PC-3 (cell line): ENCODE measurements around the gene SNX19.

Experiments used
- EZH2 ChIP-seq: fragments of 300-600 bp; sonication (generic); IDR thresholded peaks from one replicate; pipeline ENCODE4 v1.6.1; 2017; ENCODE audit warnings: antibody characterized with exemption, mild to moderate bottlenecking, low read length; ENCODE audit not compliant: unreplicated experiment
- EZH2phosphoT487 ChIP-seq: fragments of 300-600 bp; sonication (generic); IDR thresholded peaks from 2 replicates; pipeline ENCODE4 v1.6.1; 2018; ENCODE audit warnings: mild to moderate bottlenecking, antibody characterized with exemption, low read length, borderline replicate concordance
- TF ChIP-seq, protein P1 (sequence below): fragments of 300-600 bp; sonication (generic); conservative IDR thresholded peaks from 2 replicates; pipeline ENCODE4 v1.5.1; 2017; ENCODE audit warnings: antibody characterized with exemption, low read depth, mild to moderate bottlenecking, low read length

DNA sequence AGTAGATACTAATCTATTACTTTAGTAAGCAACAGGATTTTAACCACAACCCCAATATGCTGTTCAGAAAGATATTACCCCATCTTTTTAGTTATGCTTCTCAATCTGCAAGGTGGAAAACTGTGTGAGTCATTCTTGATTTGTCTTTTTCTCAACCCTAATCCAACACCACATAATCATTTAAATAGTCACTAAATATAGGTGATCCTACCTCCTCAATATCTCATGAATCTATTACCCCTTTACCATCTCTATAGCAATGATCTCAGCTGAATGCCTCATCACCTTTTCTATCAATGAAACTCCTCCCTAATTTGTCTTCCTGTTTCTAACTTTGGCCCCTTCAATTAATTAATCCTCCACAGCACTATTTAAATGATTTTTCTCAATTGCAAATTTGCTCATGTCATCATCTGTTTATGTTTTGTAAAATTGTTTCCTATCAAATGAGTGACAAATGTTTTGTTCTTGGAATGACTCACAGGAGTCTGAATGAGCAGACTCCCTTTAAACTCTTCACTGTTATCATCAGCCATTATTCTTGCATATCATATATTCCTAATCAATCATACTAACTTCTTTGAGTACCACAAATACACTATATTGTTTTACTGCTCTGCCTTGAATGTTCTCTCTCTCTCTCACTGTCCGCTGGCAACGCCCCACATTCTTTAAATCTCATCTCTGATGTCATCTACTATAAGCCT lies 26.1 kb downstream of the SNX19 start:
- TF ChIP-seq, protein P1, sequence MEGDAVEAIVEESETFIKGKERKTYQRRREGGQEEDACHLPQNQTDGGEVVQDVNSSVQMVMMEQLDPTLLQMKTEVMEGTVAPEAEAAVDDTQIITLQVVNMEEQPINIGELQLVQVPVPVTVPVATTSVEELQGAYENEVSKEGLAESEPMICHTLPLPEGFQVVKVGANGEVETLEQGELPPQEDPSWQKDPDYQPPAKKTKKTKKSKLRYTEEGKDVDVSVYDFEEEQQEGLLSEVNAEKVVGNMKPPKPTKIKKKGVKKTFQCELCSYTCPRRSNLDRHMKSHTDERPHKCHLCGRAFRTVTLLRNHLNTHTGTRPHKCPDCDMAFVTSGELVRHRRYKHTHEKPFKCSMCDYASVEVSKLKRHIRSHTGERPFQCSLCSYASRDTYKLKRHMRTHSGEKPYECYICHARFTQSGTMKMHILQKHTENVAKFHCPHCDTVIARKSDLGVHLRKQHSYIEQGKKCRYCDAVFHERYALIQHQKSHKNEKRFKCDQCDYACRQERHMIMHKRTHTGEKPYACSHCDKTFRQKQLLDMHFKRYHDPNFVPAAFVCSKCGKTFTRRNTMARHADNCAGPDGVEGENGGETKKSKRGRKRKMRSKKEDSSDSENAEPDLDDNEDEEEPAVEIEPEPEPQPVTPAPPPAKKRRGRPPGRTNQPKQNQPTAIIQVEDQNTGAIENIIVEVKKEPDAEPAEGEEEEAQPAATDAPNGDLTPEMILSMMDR = no peak
- TF ChIP-seq EZH2 (no peak), EZH2phosphoT487 (no peak)
